ENCODE measurements around the gene FEM1B. TPM values are rescaled to one million over a fixed set of nuclear protein-coding genes. Genes with fewer than 3 reads are reported as not detected.

The FEM1B gene
- total and polyA plus RNA-seq, 7 donors: 11.4 to 64.2 (median 54.7) TPM

DNA sequence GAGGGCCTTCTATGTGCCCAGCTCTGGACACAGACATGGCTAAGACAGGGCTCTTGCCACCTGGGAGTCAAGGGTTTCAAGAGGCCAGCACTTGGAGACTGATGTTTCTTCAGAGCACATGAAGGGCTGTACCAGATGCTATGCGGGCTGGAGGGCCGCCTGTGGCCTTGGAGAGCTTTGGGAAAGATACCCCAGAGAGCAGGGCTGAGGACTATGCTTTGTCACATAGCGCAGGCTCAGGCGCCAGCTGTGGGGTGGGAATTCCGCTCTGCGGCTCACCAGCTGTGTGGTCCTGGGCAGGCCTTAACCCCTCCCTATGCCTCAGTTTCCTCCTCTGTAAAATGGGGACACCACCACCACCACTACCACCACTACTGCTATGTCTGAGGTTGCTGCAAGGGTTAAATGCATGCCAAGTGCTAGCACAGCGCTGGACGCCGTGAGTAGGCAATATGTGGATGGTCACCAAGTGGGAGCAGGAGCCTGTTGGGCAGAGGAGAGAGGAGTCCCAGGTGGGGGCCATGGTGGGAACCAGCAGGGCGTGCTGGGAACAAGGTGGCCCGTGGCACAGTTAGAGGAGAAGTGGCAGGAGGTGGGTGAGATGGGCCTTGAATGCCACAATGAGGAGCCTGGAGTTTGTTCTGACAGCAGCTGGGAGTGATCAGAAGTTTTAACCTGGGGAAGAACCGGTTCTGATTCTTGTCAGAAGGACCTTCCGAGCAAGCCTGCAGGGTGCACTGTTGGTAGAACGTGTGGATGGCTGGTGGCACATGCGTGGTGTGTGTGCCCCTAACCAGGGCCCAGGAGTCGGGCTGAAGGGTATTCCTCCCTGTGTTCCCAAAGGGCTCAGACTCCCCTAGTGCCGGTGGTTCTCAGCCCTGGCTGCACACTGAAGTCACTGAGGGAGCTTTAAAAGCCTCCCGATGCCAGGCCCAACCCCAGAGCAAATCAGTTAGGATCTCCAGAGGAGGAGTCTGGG, 41.7 kb downstream of the FEM1B start:
- DNase-seq: peak; percentile 52
- 86 to 87% methylated on average over 18 of the region's 18 CpGs for WGBS, 2 donors
- H3K4me3 ChIP-seq: no peak overlapping the region
- no peaks in the 10 kb centered on the region for H3K27me3 ChIP-seq
- H3K9me3 ChIP-seq: no peaks in the 10 kb centered on the region
- H3K27ac ChIP-seq: no peak overlapping the region
- intact Hi-C loops (cut with DNase I): no loop called here
- TF ChIP-seq CTCF (IDR thresholded peaks at IDR 0.05): no peak
- no peak for TF ChIP-seq EP300 (IDR thresholded peaks at IDR 0.05)
- no peak for TF ChIP-seq POLR2A (IDR thresholded peaks at IDR 0.05)
- TF ChIP-seq POLR2AphosphoS5 (IDR thresholded peaks at IDR 0.05): no peak
- H3K4me1 ChIP-seq: no peaks in the 10 kb centered on the region
- no peaks in the 10 kb centered on the region for H3K36me3 ChIP-seq

GRCh38 chr15:68319997-68320396, 42.5 kb downstream of the FEM1B start:
- intact Hi-C loops (cut with DNase I): no loop called here
- TF ChIP-seq POLR2AphosphoS5 (IDR thresholded peaks at IDR 0.05) (no peak), POLR2A (IDR thresholded peaks at IDR 0.05) (no peak), EP300 (IDR thresholded peaks at IDR 0.05) (no peak), CTCF (IDR thresholded peaks at IDR 0.05) (no peak)
- DNase-seq: no peak
- no peaks in the 10 kb centered on the region for H3K9me3 ChIP-seq
- no peak overlapping the region for H3K4me3 ChIP-seq
- no peaks in the 10 kb centered on the region for H3K27me3 ChIP-seq
- no peaks in the 10 kb centered on the region for H3K4me1 ChIP-seq
- no peak overlapping the region for H3K27ac ChIP-seq
- H3K36me3 ChIP-seq: no peaks in the 10 kb centered on the region
- WGBS, 2 donors: 95% methylated on average over 12 of the region's 12 CpGs

GRCh38 chr15:68321229-68321628, 43.7 kb downstream of the FEM1B start:
- TF ChIP-seq POLR2A (IDR thresholded peaks at IDR 0.05) (no peak), CTCF (IDR thresholded peaks at IDR 0.05) (no peak), EP300 (IDR thresholded peaks at IDR 0.05) (no peak), POLR2AphosphoS5 (IDR thresholded peaks at IDR 0.05) (no peak)
- Histone ChIP-seq H3K4me1 (no peaks in the 10 kb centered on the region), H3K27me3 (no peaks in the 10 kb centered on the region), H3K36me3 (no peaks in the 10 kb centered on the region), H3K4me3 (no peak overlapping the region), H3K27ac (no peak overlapping the region), H3K9me3 (no peaks in the 10 kb centered on the region)
- DNase-seq: no peak
- intact Hi-C loops (cut with DNase I): no loop called here
- 57 to 75% methylated on average over 7 of the region's 7 CpGs for WGBS, 2 donors

DNA sequence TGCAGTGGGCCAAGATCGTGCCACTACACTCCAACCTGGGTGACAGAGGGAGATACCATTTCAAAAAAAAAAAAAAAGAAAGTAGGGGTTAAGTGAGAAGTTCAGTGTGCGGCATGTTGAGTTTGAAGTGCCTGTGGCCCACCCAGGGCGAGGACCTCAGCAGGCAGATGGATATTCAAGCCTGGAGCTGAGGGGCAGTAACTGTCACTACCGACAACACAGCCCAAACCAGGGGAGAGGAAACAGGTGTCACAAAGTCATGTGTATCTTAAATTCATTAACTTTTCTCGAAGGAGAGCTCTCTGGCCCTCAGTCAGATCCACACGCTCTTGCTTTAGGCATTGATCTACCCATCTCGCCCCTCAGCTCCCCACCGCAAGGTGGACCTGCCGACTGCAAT, 45.3 kb downstream of the FEM1B start:
- H3K36me3 ChIP-seq: no peaks in the 10 kb centered on the region
- no peaks in the 10 kb centered on the region for H3K9me3 ChIP-seq
- intact Hi-C loops (cut with DNase I): no loop called here
- no peak for DNase-seq
- no peaks in the 10 kb centered on the region for H3K27me3 ChIP-seq
- no peak overlapping the region for H3K27ac ChIP-seq
- 67 to 73% methylated on average over 9 of the region's 9 CpGs for WGBS, 2 donors
- H3K4me1 ChIP-seq: no peaks in the 10 kb centered on the region
- TF ChIP-seq POLR2A (IDR thresholded peaks at IDR 0.05) (no peak), EP300 (IDR thresholded peaks at IDR 0.05) (no peak), CTCF (IDR thresholded peaks at IDR 0.05) (no peak), POLR2AphosphoS5 (IDR thresholded peaks at IDR 0.05) (no peak)
- no peak overlapping the region for H3K4me3 ChIP-seq

Data from sigmoid colon (tissue), 7 donors.